Small intestine (tissue), 16 donors: ENCODE measurements around the gene C17orf113. TPM values are rescaled to one million over a fixed set of nuclear protein-coding genes. Genes with fewer than 3 reads are reported as not detected.
A peak's percentile ranks its signal among the peaks of the same experiment; 100 is the strongest.

Experiments used
- DNase-seq, 2 donors: peaks; one replicate each; pipeline versions ENCODE4 v3.0.0 to v3.0.0-alpha.2; 2013
- FAIRE-seq: peaks from 2 replicates; lab custom pipeline; 2012; peaks lifted over from hg19 to GRCh38; lab: Jason Lieb, UNC
- H3K27ac ChIP-seq, 3 donors: one replicate each; pipeline ENCODE4 v1.5.1; 2013; ENCODE audit warnings: low read length in 2 of 3, mild to moderate bottlenecking in 2 of 3, control low read depth in 1 of 3, inconsistent platforms in 1 of 3, low read depth in 1 of 3, moderate library complexity in 1 of 3
- H3K27me3 ChIP-seq, 3 donors: one replicate each; pipeline ENCODE4 v1.6.1; 2013; ENCODE audit warnings: low read length in 3 of 3, inconsistent platforms in 1 of 3; ENCODE audit not compliant: control insufficient read depth in 3 of 3, insufficient read depth in 3 of 3
- H3K36me3 ChIP-seq, 3 donors: one replicate each; pipeline ENCODE4 v1.6.1; 2013; ENCODE audit warnings: low read length in 3 of 3, inconsistent platforms in 1 of 3, low read depth in 1 of 3, mild to moderate bottlenecking in 1 of 3, moderate library complexity in 1 of 3; ENCODE audit not compliant: control insufficient read depth in 3 of 3, insufficient read depth in 2 of 3
- H3K4me1 ChIP-seq, 3 donors: one replicate each; pipeline ENCODE4 v1.6.1; 2013; ENCODE audit warnings: low read length in 2 of 3, inconsistent platforms in 1 of 3, low read depth in 1 of 3, mild to moderate bottlenecking in 1 of 3, moderate library complexity in 1 of 3; ENCODE audit not compliant: control insufficient read depth in 3 of 3, insufficient read depth in 2 of 3
- H3K4me3 ChIP-seq, 3 donors: one replicate each; pipeline ENCODE4 v1.5.1; 2013; ENCODE audit warnings: low read length in 3 of 3, control low read depth in 1 of 3, inconsistent platforms in 1 of 3, low read depth in 1 of 3, mild to moderate bottlenecking in 1 of 3, moderate library complexity in 1 of 3
- H3K9me3 ChIP-seq, 2 donors: one replicate each; pipeline ENCODE4 v1.6.1; 2013; ENCODE audit warnings: low read depth in 1 of 2, low read length in 1 of 2; ENCODE audit not compliant: control insufficient read depth in 2 of 2, insufficient read depth in 1 of 2
- WGBS, 3 donors: extraction: QIAGEN DNeasy Blood & Tissue Kit; methylation state at CpG; one replicate each; pipeline ENCODE4 v1.1.7; 2013; 5-methylcytosine and 5-hydroxymethylcytosine counted together
- long read RNA-seq, 10 donors: transcript quantifications; one replicate each; lab custom pipeline, GENCODE V29; 2026
- polyA plus RNA-seq, 4 donors: library from polyadenylated mRNA; stranded (reverse) in 3 of 4; unstranded in 1 of 4; fragments of 200-250 nt in 3 of 4; fragments of 120-200 nt in 1 of 4; gene quantifications; one replicate each; pipeline versions ENCODE4 v1.2.1 to v1.2.3, GENCODE V29; 2013
- donor health status: healthy with polysubstance abuse.
- donor health status: control.
- donor health status: control.
- donor health status: Bipolar disorder and iron deficiency.
- donor health status: healthy.

The C17orf113 gene
- 1 to 10 TPM in 1 of 4 donors, under 1 TPM in 3; 0.22 to 3.4 (median 0.52) TPM for polyA plus RNA-seq
- long read RNA-seq, donor 1: 0 reads
- long read RNA-seq, donor 2: 0 reads
- long read RNA-seq, donor 3: 0 reads
- long read RNA-seq, donor 4: 0 reads
- long read RNA-seq, donor 5: 0 reads
- long read RNA-seq, donor 6: 0 reads
- long read RNA-seq, donor 7: 0 reads
- long read RNA-seq, donor 8: 0 reads
- long read RNA-seq, donor 9: 0 reads
- long read RNA-seq, donor 10: 0 reads

DNA sequence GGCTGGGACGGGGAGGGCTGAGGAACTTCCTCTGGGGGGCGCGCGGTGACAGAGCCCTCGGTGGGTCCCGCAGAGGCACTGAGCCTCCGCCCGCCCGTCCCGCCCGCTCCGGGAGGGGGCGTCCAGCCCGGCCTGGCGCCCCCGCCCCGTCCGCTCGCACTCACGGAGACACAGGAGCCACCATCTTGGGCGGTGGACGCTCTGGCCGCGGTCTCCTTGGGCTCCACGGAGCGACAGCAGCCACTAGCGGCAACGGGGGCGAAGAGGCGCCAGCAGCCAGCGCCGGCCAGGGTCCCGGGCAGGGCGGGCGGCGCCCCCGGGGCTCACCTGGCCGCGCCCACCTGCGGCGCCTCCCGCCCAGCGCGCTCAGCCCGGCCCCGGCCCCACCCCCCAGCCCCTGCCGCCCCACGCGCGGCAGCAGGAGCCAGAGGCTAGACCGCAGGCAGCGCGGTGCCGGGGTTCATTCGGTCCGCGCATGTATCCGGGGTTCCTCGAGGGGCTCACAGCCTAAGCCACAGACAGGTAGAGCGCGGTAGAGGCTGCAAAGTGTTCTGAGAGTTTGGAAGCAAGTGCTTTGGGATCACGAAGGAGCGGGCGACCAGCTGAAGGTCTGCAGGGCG lies at the start of gene C17orf113:
Gene C17orf113 (minus strand): TSS at position 209 of the 620 bp plus-strand sequence. CDS start 7,225 bp downstream, outside the sequence.
- peak within 1 kb of the TSS; percentile 42 to 82 (median 53) for H3K4me3 ChIP-seq
- H3K36me3 ChIP-seq: peaks cover 0 to 3% (median 0%) of the 10 kb centered on the region in 3 donors
- 2% methylated on average over 48 to 65 of the region's 65 CpGs for WGBS, 3 donors
- peaks cover 0 to 7% (median 0%) of the 10 kb centered on the region in 3 donors for H3K4me1 ChIP-seq
- FAIRE-seq (no peak), DNase-seq (peak; percentile 57 to 85)
- peaks cover 0 to 33% (median 9%) of the 10 kb centered on the region in 3 donors for H3K27me3 ChIP-seq
- H3K27ac ChIP-seq: no peak within 1 kb of the TSS
- H3K9me3 ChIP-seq: no peaks in the 10 kb centered on the region

DNA sequence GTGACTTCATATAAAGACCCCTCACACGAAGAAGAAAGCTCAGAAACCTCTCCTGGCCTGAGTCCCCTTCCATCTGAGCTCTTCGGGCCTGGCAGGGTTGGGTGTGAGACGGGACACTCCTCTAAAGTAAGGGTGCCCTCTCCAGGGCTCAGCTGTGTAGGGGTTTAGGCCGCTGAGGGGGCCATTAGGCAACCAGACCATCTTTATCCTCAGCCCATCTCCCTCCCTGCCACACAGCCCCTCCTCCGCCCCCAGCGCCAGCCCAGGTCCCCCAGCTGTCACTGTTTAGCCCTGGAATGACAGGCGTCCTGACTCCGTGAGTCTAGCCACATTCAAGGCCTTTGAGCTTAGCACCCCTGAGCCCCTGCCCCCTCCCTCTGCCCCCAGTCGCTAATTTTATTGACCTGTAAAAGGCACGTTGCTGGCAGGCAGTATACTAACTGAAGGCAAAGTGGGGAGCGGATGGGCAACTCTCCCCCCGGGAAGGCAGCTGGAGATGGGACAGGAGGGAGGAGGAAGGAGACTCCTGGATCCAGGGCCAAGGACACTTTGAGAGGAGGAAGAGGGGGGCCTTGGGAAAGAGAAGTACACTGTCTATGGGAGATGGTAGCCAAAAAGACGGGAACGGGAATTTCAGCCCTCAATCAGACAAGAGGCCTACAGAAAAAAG lies 48.5 kb upstream of the C17orf113 start:
- no peaks in the 10 kb centered on the region for H3K9me3 ChIP-seq
- peaks cover 0 to 5% (median 0%) of the 10 kb centered on the region in 3 donors for H3K36me3 ChIP-seq
- H3K4me3 ChIP-seq: no peak overlapping the region
- WGBS, 3 donors: 58 to 68% (median 63%) methylated on average over 14 of the region's 14 CpGs
- no peak overlapping the region for H3K27ac ChIP-seq
- no peak for DNase-seq
- no peak for FAIRE-seq
- peaks cover 0 to 5% (median 0%) of the 10 kb centered on the region in 3 donors for H3K4me1 ChIP-seq
- H3K27me3 ChIP-seq: peaks cover 0 to 37% (median 10%) of the 10 kb centered on the region in 3 donors

GRCh38 chr17:42097691-42098631 lies 47.6 kb upstream of the C17orf113 start, which contains the start of gene ZNF385C:
TSS of gene ZNF385C (minus strand) at chr17:42098473. CDS start at chr17:42063056, 35,417 bp downstream.
- Histone ChIP-seq H3K36me3 (no peaks in the 10 kb centered on the region), H3K27me3 (peaks cover 0 to 37% (median 10%) of the 10 kb centered on the region in 3 donors), H3K4me3 (no peak within 1 kb of the TSS), H3K4me1 (peaks cover 0 to 5% (median 0%) of the 10 kb centered on the region in 3 donors), H3K27ac (no peak within 1 kb of the TSS), H3K9me3 (no peaks in the 10 kb centered on the region)
- FAIRE-seq (no peak), DNase-seq (peak in 1 of 2 donors; percentile 46)
- 6 to 11% (median 9%) methylated on average over 40 to 52 of the region's 52 CpGs for WGBS, 3 donors

- Histone ChIP-seq H3K4me3 (no peak overlapping the region), H3K36me3 (no peaks in the 10 kb centered on the region), H3K27ac (no peak overlapping the region), H3K9me3 (no peaks in the 10 kb centered on the region), H3K27me3 (peaks cover 0 to 33% (median 10%) of the 10 kb centered on the region in 3 donors), H3K4me1 (peaks cover 0 to 5% (median 0%) of the 10 kb centered on the region in 3 donors)
- FAIRE-seq (no peak), DNase-seq (no peak)
- 62 to 70% (median 69%) methylated on average over 8 of the region's 8 CpGs for WGBS, 3 donors
Observed at GRCh38 chr17:42096360-42097111, 46.1 kb upstream of the C17orf113 start.

- H3K27me3 ChIP-seq: peaks cover 0 to 33% (median 10%) of the 10 kb centered on the region in 3 donors
- no peak overlapping the region for H3K4me3 ChIP-seq
- H3K36me3 ChIP-seq: no peaks in the 10 kb centered on the region
- peaks cover 0 to 5% (median 0%) of the 10 kb centered on the region in 3 donors for H3K4me1 ChIP-seq
- no peak for FAIRE-seq
- H3K9me3 ChIP-seq: no peaks in the 10 kb centered on the region
- 89 to 91% (median 89%) methylated on average over 12 of the region's 12 CpGs for WGBS, 3 donors
- no peak for DNase-seq
- H3K27ac ChIP-seq: no peak overlapping the region
Observed at GRCh38 chr17:42094375-42095069, 44.1 kb upstream of the C17orf113 start.

DNA sequence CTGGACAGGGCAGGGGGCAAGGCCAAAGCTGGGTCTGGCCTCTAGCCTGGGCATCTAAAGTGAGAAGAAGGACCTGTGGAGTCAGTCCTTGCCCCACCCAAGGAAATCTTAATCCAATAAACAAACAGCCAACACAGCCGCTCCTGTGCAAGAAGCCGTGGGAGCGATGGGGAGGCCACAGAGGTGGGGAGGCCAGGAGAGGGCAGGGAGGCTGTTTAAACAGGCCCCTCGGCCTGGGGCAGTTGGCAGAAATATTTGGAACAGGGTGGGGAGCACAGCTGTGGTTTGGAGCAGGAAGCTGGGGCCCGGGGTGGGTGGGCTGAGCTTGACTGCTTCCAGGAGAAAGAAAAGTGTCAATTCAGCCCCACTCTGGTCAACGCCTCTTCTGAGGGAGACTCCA lies 42.5 kb upstream of the C17orf113 start:
- FAIRE-seq (no peak), DNase-seq (no peak)
- H3K9me3 ChIP-seq: no peaks in the 10 kb centered on the region
- H3K4me3 ChIP-seq: no peak overlapping the region
- no peaks in the 10 kb centered on the region for H3K36me3 ChIP-seq
- H3K4me1 ChIP-seq: peaks cover 0 to 2% (median 0%) of the 10 kb centered on the region in 3 donors
- H3K27ac ChIP-seq: no peak overlapping the region
- WGBS, 3 donors: 54 to 63% (median 56%) methylated on average over 6 of the region's 6 CpGs
- H3K27me3 ChIP-seq: peaks cover 0 to 32% (median 12%) of the 10 kb centered on the region in 3 donors
